SK-N-MC (cell line): Measurements from ENCODE around the gene TRANK1.
"Not testable (repeated sequence)": the region's sequence is repeated elsewhere in the genome, so short reads cannot be mapped to it uniquely, and the experiment has no call there.

Experiments used
- DNase-seq: peaks from one replicate; pipeline ENCODE4 v3.0.0-alpha.2; 2011; ENCODE audit warnings: low read depth, low spot score
- H3K27ac ChIP-seq: fragments of 200-600 bp; sonication (generic); 2 replicates; pipeline ENCODE4 v1.5.1; 2016; ENCODE audit warnings: mixed run types
- H3K36me3 ChIP-seq: fragments of 200-600 bp; sonication (generic); 2 replicates; pipeline ENCODE4 v1.6.1; 2017; ENCODE audit warnings: antibody characterized with exemption, low read length, mixed read lengths; ENCODE audit not compliant: insufficient read depth
- H3K4me3 ChIP-seq: fragments of 200-600 bp; sonication (generic); 2 replicates; pipeline ENCODE4 v1.5.1; 2016
- H3K9ac ChIP-seq: fragments of 200-600 bp; sonication (generic); 2 replicates; pipeline ENCODE4 v1.8.0; 2017; ENCODE audit warnings: mixed run types, mixed read lengths; ENCODE audit not compliant: insufficient read length
- H3K9me3 ChIP-seq: fragments of 200-600 bp; sonication (generic); 2 replicates; pipeline ENCODE4 v1.6.1; 2017; ENCODE audit warnings: low read depth, mild to moderate bottlenecking, antibody characterized with exemption, low read length, moderate library complexity, mixed read lengths
- EZH2 ChIP-seq: fragments of 200-600 bp; sonication (generic); IDR thresholded peaks from one replicate; pipeline ENCODE4 v1.6.1; 2017; ENCODE audit warnings: antibody characterized with exemption
- FOXP2 ChIP-seq: optimal IDR thresholded peaks from 2 replicates; pipeline ENCODE3; 2011; ENCODE audit warnings: mild to moderate bottlenecking, moderate library complexity; ENCODE audit not compliant: insufficient read depth; ENCODE audit errors: extremely low read length, control extremely low read depth
- POLR2AphosphoS5 ChIP-seq: IDR thresholded peaks from 2 replicates; pipeline ENCODE4 v1.6.1; 2012; ENCODE audit warnings: mild to moderate bottlenecking, low read depth, low read length, borderline replicate concordance

The TRANK1 gene

DNA sequence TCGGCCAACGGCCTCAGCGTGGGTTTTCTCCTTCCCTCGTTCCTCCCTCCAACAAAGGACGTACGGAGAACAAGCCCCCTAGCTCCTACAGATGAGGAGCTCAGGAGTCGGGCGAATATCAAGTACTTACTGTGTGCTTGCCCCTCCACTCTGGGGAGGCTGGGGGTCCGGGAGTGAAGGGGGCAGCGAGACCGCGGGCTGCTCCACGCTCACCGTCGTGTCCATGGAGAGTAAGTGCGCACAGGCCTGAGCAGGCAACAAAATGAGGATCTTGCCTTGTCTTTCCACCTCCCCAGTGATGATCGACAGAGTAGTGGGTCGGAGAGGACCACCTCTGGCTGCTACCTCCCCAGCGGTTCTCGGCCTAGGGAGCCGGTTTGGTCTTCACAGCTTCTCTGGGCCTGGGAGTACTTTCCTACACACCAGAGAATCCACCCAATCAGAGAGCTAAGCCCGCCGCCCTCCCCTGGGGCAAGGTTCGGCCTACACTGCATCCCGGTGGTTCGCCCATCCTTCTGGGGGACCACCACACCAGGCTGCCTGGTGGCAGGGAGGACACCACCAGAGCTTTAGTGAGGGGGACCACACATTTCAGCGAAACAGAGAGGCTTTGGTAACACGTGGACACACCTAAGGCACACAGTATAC is 603 bp upstream of the TRANK1 start:
- TF ChIP-seq POLR2AphosphoS5 (no peak), FOXP2 (no peak), EZH2 (no peak)
- H3K27ac ChIP-seq: no peak overlapping the region
- no peak for DNase-seq
- no peaks in the 10 kb centered on the region for H3K9me3 ChIP-seq
- H3K9ac ChIP-seq: no peak overlapping the region
- H3K36me3 ChIP-seq: no peaks in the 10 kb centered on the region
- H3K4me3 ChIP-seq: no peak overlapping the region

DNA sequence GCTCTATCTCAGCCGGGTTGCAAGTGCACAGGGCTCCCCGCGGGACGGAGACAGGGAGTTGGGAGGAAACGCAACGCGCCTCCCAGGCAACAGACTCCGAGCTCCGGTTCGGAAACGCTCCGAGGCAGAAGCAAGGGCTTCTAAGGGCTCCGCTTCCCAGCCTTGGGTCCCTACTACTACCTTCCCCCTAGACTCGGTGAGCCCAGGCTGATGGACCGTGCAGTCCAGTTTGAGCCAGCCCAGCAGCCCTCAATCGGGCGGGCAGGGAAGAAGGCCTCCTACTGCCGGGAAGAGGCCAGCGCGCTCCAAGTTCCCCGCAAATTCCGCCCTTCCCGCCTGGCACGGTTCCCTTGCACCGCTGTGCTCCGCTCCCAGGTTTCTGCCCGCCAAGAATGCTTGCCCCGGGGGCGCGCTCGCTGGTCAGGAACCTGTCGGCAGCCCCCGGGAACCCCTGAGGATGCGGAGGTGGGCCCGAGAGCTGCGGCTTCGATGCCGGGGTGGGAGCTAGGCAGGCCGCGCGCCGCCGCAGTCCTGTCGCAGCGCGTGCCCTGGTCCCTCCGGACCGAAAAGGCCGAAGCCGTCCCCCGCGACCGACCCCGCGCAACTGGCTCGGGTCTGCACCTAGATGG is 728 bp downstream of the TRANK1 start:
- Histone ChIP-seq H3K4me3 (no peak overlapping the region), H3K36me3 (no peaks in the 10 kb centered on the region), H3K27ac (no peak overlapping the region), H3K9ac (no peak overlapping the region), H3K9me3 (no peaks in the 10 kb centered on the region)
- TF ChIP-seq POLR2AphosphoS5: no peak
- DNase-seq: no peak

DNA sequence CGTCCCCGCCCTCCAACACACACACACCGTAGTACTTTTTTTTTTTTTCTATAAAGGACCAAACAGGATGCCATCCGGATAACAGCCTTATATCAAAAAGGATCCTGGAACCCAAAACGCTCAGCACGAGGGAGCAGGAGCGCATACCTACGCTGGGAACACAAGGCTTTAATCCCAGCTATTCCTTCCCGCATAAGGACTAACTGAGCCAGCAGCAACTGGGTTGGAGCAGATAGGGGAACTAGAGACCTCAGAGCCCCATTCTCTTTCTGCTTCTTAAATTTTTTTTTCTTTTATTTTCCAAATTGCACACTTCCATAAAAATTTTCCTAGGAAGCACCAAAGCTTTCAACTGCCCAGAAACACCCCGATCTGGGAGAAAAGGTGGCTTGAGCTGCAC is 1.3 kb downstream of the TRANK1 start:
- H3K9ac ChIP-seq: no peak overlapping the region
- H3K4me3 ChIP-seq: no peak overlapping the region
- TF ChIP-seq FOXP2 (no peak), POLR2AphosphoS5 (no peak), EZH2 (no peak)
- no peak overlapping the region for H3K27ac ChIP-seq
- no peaks in the 10 kb centered on the region for H3K9me3 ChIP-seq
- no peaks in the 10 kb centered on the region for H3K36me3 ChIP-seq
- no peak for DNase-seq

DNA sequence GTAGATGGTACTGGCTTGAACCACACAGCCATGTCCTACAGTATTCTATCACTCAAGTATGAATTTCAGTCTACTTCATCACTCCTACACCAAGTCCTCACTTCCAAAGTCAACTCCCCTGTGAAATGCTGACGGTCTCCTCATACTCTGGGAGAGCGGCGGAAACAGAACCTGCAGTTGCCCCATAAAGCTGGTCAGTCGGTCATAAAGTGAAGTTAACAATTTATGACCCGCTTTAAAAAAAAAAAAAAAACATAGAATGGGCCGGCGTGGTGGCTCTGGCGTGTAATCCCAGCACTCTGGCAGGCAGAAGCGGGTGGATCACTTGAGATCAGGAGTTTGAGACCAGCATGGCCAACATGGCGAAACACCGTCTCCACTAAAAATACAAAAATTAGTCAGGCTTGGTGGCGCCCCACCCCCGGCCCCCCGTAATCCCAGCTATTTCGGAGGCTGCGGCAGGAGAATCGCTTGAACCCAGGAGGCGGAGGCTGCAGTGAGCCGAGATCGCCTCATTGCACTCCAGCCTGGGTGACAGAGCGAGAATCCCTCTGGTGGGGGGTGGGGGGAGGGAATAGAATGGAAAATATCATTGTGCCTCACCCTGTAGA is 2.1 kb downstream of the TRANK1 start:
- no peak for DNase-seq
- Histone ChIP-seq H3K9me3 (no peaks in the 10 kb centered on the region), H3K4me3 (no peak overlapping the region), H3K9ac (no peak overlapping the region), H3K36me3 (no peaks in the 10 kb centered on the region), H3K27ac (no peak overlapping the region)
- TF ChIP-seq EZH2: no peak
- no peak for TF ChIP-seq FOXP2
- TF ChIP-seq POLR2AphosphoS5: no peak

DNA sequence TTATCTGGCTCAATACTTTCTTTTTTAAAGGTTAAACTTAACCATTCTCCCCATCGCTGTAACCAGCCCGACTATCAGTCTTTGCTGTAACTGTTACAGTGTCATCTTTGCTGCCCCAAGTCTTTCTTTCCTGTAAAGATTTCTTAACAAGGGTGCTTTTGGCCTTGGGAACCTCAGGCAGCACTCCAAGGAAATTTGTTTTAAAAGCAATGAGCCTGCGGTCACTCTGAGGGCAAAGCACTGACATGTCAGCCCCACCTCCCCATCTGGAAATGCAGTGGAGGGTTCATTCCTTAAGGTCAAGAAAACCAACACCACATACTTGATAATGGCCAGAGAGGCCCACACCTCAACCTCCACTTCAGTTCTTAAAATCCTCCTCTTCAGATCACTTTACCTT is 3.2 kb downstream of the TRANK1 start:
- no peak for DNase-seq
- Histone ChIP-seq H3K9ac (no peak overlapping the region), H3K27ac (no peak overlapping the region), H3K36me3 (no peaks in the 10 kb centered on the region), H3K9me3 (no peaks in the 10 kb centered on the region), H3K4me3 (no peak overlapping the region)
- TF ChIP-seq POLR2AphosphoS5 (no peak), EZH2 (no peak), FOXP2 (no peak)

DNA sequence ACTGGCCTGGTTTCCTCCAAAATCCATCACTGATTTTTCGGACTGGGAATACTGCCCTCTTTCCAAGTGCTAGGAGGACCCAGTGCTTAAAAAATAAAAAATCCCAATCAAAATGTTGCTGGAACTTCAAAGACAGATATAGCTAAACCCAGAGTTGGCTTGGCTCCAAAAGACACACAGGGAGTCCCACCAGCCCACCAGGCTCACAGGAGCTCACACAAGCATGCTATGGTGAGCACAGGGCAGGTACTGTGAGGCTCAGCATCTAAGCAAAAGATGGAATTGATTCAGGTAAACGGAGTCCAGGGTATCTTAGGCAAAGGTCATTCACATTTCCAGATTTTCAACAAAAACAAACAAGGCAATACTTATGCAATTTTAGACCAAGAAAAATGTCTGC is 3.7 kb downstream of the TRANK1 start:
- Histone ChIP-seq H3K9ac (no peak overlapping the region), H3K4me3 (no peak overlapping the region), H3K27ac (no peak overlapping the region), H3K9me3 (no peaks in the 10 kb centered on the region), H3K36me3 (no peaks in the 10 kb centered on the region)
- no peak for TF ChIP-seq EZH2
- TF ChIP-seq FOXP2: no peak
- TF ChIP-seq POLR2AphosphoS5: no peak
- DNase-seq: no peak

DNA sequence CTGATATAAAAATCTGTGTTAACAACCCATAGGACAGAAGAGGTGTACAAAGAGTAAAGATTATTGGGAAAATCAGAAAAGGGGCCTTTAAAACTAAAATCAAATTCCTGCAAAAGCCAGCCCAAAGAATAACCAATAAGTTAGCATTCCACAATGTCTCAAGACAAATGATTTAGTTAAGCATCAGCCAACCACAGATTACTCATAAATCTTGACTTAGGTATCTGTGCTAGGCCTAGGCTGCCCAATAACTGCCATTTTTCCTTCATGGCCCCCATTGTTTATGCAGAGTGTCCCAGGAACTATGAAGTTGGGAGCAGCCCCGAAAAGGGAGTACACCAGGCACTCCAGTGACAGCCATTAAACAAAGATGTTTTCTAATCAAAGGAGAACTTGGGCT is 7.4 kb downstream of the TRANK1 start:
- Histone ChIP-seq H3K9ac (no peak overlapping the region), H3K4me3 (no peak overlapping the region), H3K36me3 (no peaks in the 10 kb centered on the region), H3K9me3 (no peaks in the 10 kb centered on the region), H3K27ac (no peak overlapping the region)
- TF ChIP-seq POLR2AphosphoS5: no peak
- TF ChIP-seq FOXP2: no peak
- TF ChIP-seq EZH2: no peak
- no peak for DNase-seq

DNA sequence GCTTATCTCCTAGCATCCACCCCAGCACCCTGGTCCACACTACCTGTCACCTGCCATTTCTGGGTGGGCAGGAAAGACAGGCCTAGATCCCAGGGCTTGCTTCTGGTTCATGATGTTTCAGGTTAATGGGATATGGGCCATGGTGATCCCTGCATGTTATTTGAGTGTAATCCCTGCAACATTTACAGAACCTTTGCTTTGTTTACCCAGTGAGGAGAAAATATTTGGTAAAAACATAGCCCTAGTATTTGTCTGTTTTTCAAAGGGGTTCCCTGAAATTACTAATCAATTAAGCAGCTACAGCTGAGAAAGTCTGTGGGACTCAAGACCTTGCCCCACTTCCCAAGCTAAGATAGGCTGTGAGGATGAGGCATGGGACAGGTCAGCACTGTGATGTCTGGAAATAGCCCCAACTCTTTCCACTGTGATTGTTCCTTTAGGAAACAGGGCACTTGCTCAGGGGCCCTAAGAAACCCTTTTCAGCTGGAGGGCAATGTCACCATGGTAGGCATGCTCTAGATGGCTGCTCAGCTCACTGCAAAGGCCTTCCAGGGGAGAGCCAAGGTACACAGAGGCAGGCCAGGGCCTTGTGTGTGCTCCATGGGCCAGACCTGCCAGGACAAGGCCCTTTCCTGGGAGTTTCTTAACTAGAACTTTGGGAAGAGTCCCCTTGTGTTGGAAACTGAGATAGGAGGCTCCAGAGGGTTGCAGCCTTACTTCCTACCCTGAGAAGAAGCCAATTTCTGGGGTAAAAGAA is 11.1 kb downstream of the TRANK1 start:
- Histone ChIP-seq H3K36me3 (no peaks in the 10 kb centered on the region), H3K27ac (no peak overlapping the region), H3K4me3 (no peak overlapping the region), H3K9me3 (no peaks in the 10 kb centered on the region), H3K9ac (no peak overlapping the region)
- no peak for DNase-seq
- TF ChIP-seq EZH2: no peak
- no peak for TF ChIP-seq FOXP2
- TF ChIP-seq POLR2AphosphoS5: no peak

DNA sequence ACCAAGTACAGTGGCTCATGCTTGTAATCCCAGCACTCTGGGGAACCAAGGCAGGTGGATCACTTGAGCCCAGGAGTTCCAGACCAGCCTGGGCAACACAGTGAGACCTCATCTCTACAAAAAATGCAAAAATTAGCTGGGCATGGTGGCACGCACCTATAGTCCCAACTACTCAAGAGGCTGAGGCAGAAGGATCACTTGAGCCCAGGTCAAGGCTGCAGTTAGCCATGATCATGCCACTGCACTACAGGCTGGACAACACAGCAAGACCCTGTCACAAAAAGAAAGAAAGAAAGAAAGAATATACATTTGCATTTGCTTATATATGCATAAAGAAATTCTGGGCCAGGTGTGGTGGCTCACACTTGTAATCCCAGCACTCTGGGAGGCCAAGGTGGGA is 13.4 kb downstream of the TRANK1 start:
- not testable (repeated sequence) for H3K4me3 ChIP-seq, DNase-seq, H3K9me3 ChIP-seq, H3K27ac ChIP-seq, H3K36me3 ChIP-seq, H3K9ac ChIP-seq
